COLO829 (cell line): ENCODE data around the gene TBATA.

Source experiments
- DNase-seq: peaks from one replicate; pipeline ENCODE4 v3.0.0; 2012; ENCODE audit warnings: low spot score

The TBATA gene

GRCh38 chr10:70761031-70761601 is 24.1 kb downstream of the TBATA start:
- DNase-seq = no peak

- no peak for DNase-seq
These were observed 24.8 kb downstream of the TBATA start for GRCh38 chr10:70760271-70760787.

GRCh38 chr10:70759781-70760180 is 25.4 kb downstream of the TBATA start:
- DNase-seq = no peak

- DNase-seq = peak; percentile 35
These were observed 26.2 kb downstream of the TBATA start for GRCh38 chr10:70758757-70759514.

- DNase-seq = no peak
These were observed 27.3 kb downstream of the TBATA start for GRCh38 chr10:70757856-70758255.

- DNase-seq = no peak
These were observed 28.3 kb downstream of the TBATA start for GRCh38 chr10:70756700-70757360.

GRCh38 chr10:70753841-70754621 is 31.1 kb downstream of the TBATA start:
- no peak for DNase-seq

GRCh38 chr10:70753026-70753663 is 32.0 kb downstream of the TBATA start:
- DNase-seq = no peak

- no peak for DNase-seq
These were observed 32.6 kb downstream of the TBATA start for GRCh38 chr10:70752571-70752970.

GRCh38 chr10:70751991-70752390 is 33.2 kb downstream of the TBATA start:
- no peak for DNase-seq

GRCh38 chr10:70751356-70751755 is 33.8 kb downstream of the TBATA start:
- DNase-seq = no peak

- no peak for DNase-seq
These were observed 34.9 kb downstream of the TBATA start for GRCh38 chr10:70750156-70750703.

- no peak for DNase-seq
These were observed 35.4 kb downstream of the TBATA start for GRCh38 chr10:70749756-70750155.

GRCh38 chr10:70748801-70749573 is 36.2 kb downstream of the TBATA start:
- DNase-seq = no peak

- no peak for DNase-seq
These were observed 36.9 kb downstream of the TBATA start for GRCh38 chr10:70748305-70748704.

GRCh38 chr10:70747192-70747965 is 37.8 kb downstream of the TBATA start:
- no peak for DNase-seq

GRCh38 chr10:70745555-70745954 is 39.6 kb downstream of the TBATA start:
- no peak for DNase-seq

GRCh38 chr10:70744617-70745143 is 40.5 kb downstream of the TBATA start:
- no peak for DNase-seq

GRCh38 chr10:70743879-70744278 is 41.3 kb downstream of the TBATA start:
- no peak for DNase-seq

- no peak for DNase-seq
These were observed 41.8 kb downstream of the TBATA start for GRCh38 chr10:70743430-70743788.
